Peyer's patch (tissue), 4 donors: ENCODE results near the gene SLC25A34. TPM values are rescaled to one million over a fixed set of nuclear protein-coding genes. Genes with fewer than 3 reads are reported as not detected.

Experiments
- DNase-seq, 3 donors: peaks; one replicate each; pipeline ENCODE4 v3.0.0-alpha.2; 2017 to 2019
- H3K27ac ChIP-seq, 4 donors: fragments of 200-600 bp; sonication (generic); one replicate each; pipeline ENCODE4 v1.5.1; 2016 to 2019
- H3K27me3 ChIP-seq, 2 donors: fragments of 200-600 bp; sonication (generic); one replicate each; pipeline ENCODE4 v1.5.1; 2019
- H3K36me3 ChIP-seq, 3 donors: fragments of 200-600 bp; sonication (generic); one replicate each; pipeline ENCODE4 v1.5.1; 2016 to 2019
- H3K4me1 ChIP-seq, 4 donors: fragments of 200-600 bp; sonication (generic); one replicate each; pipeline ENCODE4 v1.5.1; 2016 to 2019
- H3K4me3 ChIP-seq, 4 donors: fragments of 200-600 bp; sonication (generic); 1 replicate in 3 of 4; 2 replicates in 1 of 4; pipeline ENCODE4 v1.5.1; 2016 to 2019; ENCODE audit warnings: mild to moderate bottlenecking in 1 of 4
- H3K9me3 ChIP-seq, 4 donors: fragments of 200-600 bp; sonication (generic); one replicate each; pipeline ENCODE4 v1.5.1; 2016 to 2019; ENCODE audit warnings: mild to moderate bottlenecking in 1 of 4
- CTCF ChIP-seq, 6 experiments: fragments of 450-650 bp in 4 of 6; fragments of 200-600 bp in 2 of 6; sonication (generic) in 1 of 6; IDR thresholded peaks; one replicate each; pipeline ENCODE4 v1.5.1; 2017 to 2019; ENCODE audit warnings: antibody characterized with exemption in 6 of 6, mild to moderate bottlenecking in 3 of 6, moderate library complexity in 1 of 6
- POLR2A ChIP-seq, 2 donors: fragments of 450-650 bp; IDR thresholded peaks; one replicate each; pipeline ENCODE4 v1.5.1; 2017; ENCODE audit warnings: antibody characterized with exemption in 2 of 2, mild to moderate bottlenecking in 2 of 2, moderate library complexity in 2 of 2
- total RNA-seq, 4 donors: library from RNA; depleted of rRNA; stranded (reverse); fragments of >200 nt; gene quantifications; one replicate each; pipeline ENCODE4 v1.1.0, GENCODE V29; 2016

SLC25A34 gene
- total RNA-seq, 4 donors from 2014 or later: 32.2 to 127 (median 69.5) TPM

GRCh38 chr1:15734901-15735300 lies 1.2 kb upstream of the SLC25A34 start:
- no peak for TF ChIP-seq CTCF (IDR thresholded peaks at IDR 0.05)
- no peak for TF ChIP-seq POLR2A (IDR thresholded peaks at IDR 0.05)
- H3K36me3 ChIP-seq: peaks cover 0 to 54% (median 0%) of the 10 kb centered on the region in 3 donors
- peak overlapping the region in 2 of 4 donors; percentile 2 to 37 for H3K4me3 ChIP-seq
- peak in 1 of 3 donors; percentile 57 for DNase-seq
- H3K27ac ChIP-seq: peak overlapping the region in 3 of 4 donors; percentile 73 to 99 (median 99)
- no peaks in the 10 kb centered on the region for H3K27me3 ChIP-seq
- no peaks in the 10 kb centered on the region for H3K9me3 ChIP-seq
- peaks cover 0 to 31% (median 0%) of the 10 kb centered on the region in 4 donors for H3K4me1 ChIP-seq

GRCh38 chr1:15735304-15736037 lies 587 bp upstream of the SLC25A34 start:
- TF ChIP-seq CTCF (IDR thresholded peaks at IDR 0.05) (no peak), POLR2A (IDR thresholded peaks at IDR 0.05) (no peak)
- Histone ChIP-seq H3K27ac (peak overlapping the region in 3 of 4 donors; percentile 73 to 99 (median 99)), H3K4me1 (peaks cover 0 to 32% (median 0%) of the 10 kb centered on the region in 4 donors), H3K9me3 (no peaks in the 10 kb centered on the region), H3K4me3 (peak overlapping the region in 2 of 4 donors; percentile 37 to 59), H3K27me3 (no peaks in the 10 kb centered on the region), H3K36me3 (peaks cover 0 to 48% (median 0%) of the 10 kb centered on the region in 3 donors)
- DNase-seq: peak in 2 of 3 donors; percentile 71 to 77

- DNase-seq: peak in 2 of 3 donors; percentile 88 to 91
- Histone ChIP-seq H3K4me3 (peak overlapping the region in 3 of 4 donors; percentile 23 to 59 (median 55)), H3K9me3 (no peaks in the 10 kb centered on the region), H3K27ac (peak overlapping the region in 3 of 4 donors; percentile 73 to 99 (median 99)), H3K4me1 (peaks cover 0 to 42% (median 3%) of the 10 kb centered on the region in 4 donors), H3K36me3 (peaks cover 0 to 34% (median 0%) of the 10 kb centered on the region in 3 donors), H3K27me3 (no peaks in the 10 kb centered on the region)
- TF ChIP-seq CTCF (IDR thresholded peaks at IDR 0.05) (no peak), POLR2A (IDR thresholded peaks at IDR 0.05) (no peak)
Measured at GRCh38 chr1:15736892-15737261, 819 bp downstream of the SLC25A34 start.

DNA sequence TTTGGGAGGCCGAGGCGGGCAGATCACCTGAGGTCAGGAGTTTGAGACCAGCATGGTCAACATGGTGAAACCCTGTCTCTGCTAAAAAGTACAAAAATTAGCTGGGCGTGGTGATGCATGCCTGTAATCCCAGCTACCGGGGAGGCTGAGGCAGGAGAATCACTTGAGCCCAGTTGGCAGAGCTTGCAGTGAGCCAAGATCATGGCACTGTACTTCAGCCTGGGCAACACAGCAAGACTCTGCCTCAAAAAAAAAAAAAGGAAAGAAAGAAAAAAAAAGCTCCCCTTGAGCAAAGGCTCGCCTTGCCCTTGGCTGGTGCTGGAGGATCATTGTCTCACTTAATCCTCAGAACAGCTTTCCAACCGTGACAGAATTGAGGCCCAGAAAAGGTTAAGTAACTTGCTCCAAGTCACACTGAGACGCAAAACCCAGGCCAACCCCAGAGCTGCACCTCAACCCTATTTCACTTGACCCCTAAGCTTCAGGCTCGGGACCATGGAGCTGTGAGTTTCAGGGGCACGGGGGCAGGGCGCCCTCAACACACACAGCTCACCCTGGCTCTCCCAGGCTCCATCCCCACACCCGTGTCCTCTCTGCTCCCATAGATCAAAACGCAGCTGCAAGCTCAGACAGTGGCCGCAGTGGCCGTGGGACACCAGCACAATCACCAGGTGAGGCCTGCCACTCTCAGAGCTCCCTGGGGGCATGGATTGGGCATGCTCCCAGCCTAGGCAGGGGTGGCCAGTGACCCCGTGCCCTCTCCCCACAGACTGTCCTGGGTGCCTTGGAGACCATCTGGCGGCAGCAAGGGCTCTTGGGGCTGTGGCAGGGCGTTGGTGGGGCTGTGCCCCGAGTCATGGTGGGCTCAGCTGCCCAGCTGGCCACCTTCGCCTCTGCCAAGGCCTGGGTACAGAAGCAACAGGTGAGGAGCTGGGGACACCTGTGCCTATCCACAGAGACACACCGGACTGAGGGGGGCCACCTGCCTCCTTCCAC lies 1.6 kb downstream of the SLC25A34 start:
- peaks cover 0 to 42% (median 3%) of the 10 kb centered on the region in 4 donors for H3K4me1 ChIP-seq
- peak overlapping the region in 2 of 4 donors; percentile 55 to 59 for H3K4me3 ChIP-seq
- no peak for TF ChIP-seq CTCF (IDR thresholded peaks at IDR 0.05)
- TF ChIP-seq POLR2A (IDR thresholded peaks at IDR 0.05): no peak
- H3K36me3 ChIP-seq: peaks cover 0 to 27% (median 0%) of the 10 kb centered on the region in 3 donors
- no peaks in the 10 kb centered on the region for H3K27me3 ChIP-seq
- no peak for DNase-seq
- no peaks in the 10 kb centered on the region for H3K9me3 ChIP-seq
- H3K27ac ChIP-seq: peak overlapping the region in 3 of 4 donors; percentile 73 to 99 (median 99)

DNA sequence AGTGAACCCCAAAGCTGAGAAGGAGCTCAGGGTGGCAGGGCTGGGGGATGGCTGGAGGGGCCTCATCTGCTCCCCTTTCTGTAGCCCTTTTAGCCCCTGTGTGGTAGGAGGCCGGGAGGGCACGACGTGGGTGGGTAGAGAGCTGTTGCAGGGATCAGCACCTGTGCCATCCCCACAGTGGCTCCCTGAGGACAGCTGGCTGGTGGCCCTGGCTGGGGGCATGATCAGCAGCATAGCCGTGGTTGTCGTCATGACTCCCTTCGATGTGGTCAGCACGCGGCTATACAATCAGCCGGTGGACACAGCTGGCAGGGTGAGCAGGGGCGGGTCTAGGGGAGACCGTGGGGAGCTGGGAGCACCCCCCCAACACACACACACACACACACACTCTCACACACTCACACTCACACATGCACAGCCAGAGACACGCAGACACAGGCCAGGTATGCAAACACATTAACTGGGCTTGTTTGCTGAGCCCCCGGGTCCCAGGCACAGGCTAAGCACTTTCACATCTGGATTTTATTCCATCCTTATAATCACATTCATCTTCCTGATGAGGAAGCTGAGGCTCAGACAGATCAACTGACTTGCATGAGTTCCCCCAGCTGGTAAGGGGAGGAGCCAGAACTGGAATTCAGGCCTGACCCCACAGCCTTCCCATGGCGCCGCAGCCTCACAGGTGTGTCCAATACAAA lies 2.5 kb downstream of the SLC25A34 start:
- H3K9me3 ChIP-seq: no peaks in the 10 kb centered on the region
- no peak for DNase-seq
- TF ChIP-seq CTCF (IDR thresholded peaks at IDR 0.05): no peak
- TF ChIP-seq POLR2A (IDR thresholded peaks at IDR 0.05): no peak
- H3K4me1 ChIP-seq: peaks cover 0 to 42% (median 3%) of the 10 kb centered on the region in 4 donors
- H3K4me3 ChIP-seq: peak overlapping the region in 2 of 4 donors; percentile 55 to 59
- peak overlapping the region in 1 of 4 donors; percentile 99 for H3K27ac ChIP-seq
- no peaks in the 10 kb centered on the region for H3K27me3 ChIP-seq
- H3K36me3 ChIP-seq: peaks cover 0 to 17% (median 0%) of the 10 kb centered on the region in 3 donors
